ENCODE results near the gene PIF1.
"Not testable (repeated sequence)": the region's sequence is repeated elsewhere in the genome, so short reads cannot be mapped to it uniquely, and the experiment has no call there.

PIF1 gene

DNA sequence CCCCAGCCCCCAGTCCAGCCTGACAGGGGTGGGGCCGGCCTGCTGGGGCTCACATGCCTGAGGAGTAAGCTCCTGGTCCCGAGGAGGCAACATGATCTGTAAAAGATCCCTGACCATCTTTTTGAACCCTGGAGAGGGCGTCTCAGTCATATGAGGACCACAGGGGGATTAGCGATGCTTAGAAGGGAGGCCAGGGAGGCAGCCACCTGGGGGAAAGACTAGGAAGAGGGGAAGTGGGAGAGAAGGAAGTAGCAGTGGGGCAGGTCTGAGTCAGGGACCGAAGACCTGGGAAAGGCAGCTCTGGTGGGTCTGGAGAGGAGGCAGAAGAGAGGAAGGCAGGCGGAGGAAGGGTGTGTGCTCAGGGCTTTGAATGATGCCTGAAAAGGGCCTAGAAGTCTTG is 18.9 kb downstream of the PIF1 start:
- peaks cover 8% of the 10 kb centered on the region for H3K4me1 ChIP-seq (ENCODE audit: control insufficient read depth, low read length)
- no peaks in the 10 kb centered on the region for H3K9me3 ChIP-seq (ENCODE audit: control insufficient read depth, insufficient read depth, low read length)
- H3K4me3 ChIP-seq (ENCODE audit: low read length), result no peak overlapping the region
- TF ChIP-seq, protein P1, sequence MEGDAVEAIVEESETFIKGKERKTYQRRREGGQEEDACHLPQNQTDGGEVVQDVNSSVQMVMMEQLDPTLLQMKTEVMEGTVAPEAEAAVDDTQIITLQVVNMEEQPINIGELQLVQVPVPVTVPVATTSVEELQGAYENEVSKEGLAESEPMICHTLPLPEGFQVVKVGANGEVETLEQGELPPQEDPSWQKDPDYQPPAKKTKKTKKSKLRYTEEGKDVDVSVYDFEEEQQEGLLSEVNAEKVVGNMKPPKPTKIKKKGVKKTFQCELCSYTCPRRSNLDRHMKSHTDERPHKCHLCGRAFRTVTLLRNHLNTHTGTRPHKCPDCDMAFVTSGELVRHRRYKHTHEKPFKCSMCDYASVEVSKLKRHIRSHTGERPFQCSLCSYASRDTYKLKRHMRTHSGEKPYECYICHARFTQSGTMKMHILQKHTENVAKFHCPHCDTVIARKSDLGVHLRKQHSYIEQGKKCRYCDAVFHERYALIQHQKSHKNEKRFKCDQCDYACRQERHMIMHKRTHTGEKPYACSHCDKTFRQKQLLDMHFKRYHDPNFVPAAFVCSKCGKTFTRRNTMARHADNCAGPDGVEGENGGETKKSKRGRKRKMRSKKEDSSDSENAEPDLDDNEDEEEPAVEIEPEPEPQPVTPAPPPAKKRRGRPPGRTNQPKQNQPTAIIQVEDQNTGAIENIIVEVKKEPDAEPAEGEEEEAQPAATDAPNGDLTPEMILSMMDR (IDR thresholded peaks at IDR 0.05; ENCODE audit: low read depth, low read length, poor library complexity, severe bottlenecking), result no peak
- TF ChIP-seq EZH2phosphoT487 (IDR thresholded peaks at IDR 0.05; ENCODE audit: borderline replicate concordance, low read length), result no peak
- no peaks in the 10 kb centered on the region for H4K20me1 ChIP-seq (ENCODE audit: control insufficient read depth, insufficient read depth, low read depth, low read length)
- H3K4me2 ChIP-seq (ENCODE audit: low read length), result no peak overlapping the region
- H3F3A ChIP-seq (ENCODE audit: control insufficient read depth, insufficient read depth), result no peaks in the 10 kb centered on the region
- H3K9me2 ChIP-seq (replicated peaks; ENCODE audit: control insufficient read depth, low read length), result no peaks in the 10 kb centered on the region
- H3K79me2 ChIP-seq (ENCODE audit: control insufficient read depth, low read length), result no peaks in the 10 kb centered on the region
- H3K36me3 ChIP-seq (ENCODE audit: control insufficient read depth, low read length), result no peaks in the 10 kb centered on the region
- peaks cover 6% of the 10 kb centered on the region; the same call in 1 of the 2 replicates for H3K27me3 ChIP-seq (ENCODE audit: control insufficient read depth, low read length)
- no peak overlapping the region for H3K27ac ChIP-seq (ENCODE audit: low read depth, low read length)

DNA sequence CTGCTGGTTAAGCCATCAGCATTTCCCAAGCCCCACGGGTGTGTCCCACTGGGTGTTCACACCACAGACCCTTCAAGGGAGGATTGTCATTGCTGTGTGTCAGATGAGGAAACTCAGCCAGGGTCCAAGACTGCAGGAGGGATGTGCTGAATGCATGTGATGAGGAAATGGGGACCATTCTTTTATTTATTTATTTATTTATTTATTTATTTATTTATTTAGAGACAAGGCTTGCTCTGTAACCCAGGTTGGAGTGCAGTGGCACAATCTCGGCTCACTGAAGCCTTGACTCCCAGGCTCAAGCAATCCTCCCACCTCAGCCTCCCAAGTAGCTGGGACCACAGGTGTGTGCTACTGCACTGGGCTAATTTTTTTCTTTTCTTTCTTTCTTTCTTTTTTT is 20.8 kb downstream of the PIF1 start:
- Histone ChIP-seq H3F3A (ENCODE audit: control insufficient read depth, insufficient read depth) (no peaks in the 10 kb centered on the region), H3K9me2 (replicated peaks; ENCODE audit: control insufficient read depth, low read length) (no peaks in the 10 kb centered on the region), H4K20me1 (ENCODE audit: control insufficient read depth, insufficient read depth, low read depth, low read length) (no peaks in the 10 kb centered on the region), H3K4me2 (ENCODE audit: low read length) (no peak overlapping the region), H3K4me3 (ENCODE audit: low read length) (no peak overlapping the region), H3K79me2 (ENCODE audit: control insufficient read depth, low read length) (no peaks in the 10 kb centered on the region), H3K27ac (ENCODE audit: low read depth, low read length) (no peak overlapping the region), H3K36me3 (ENCODE audit: control insufficient read depth, low read length) (no peaks in the 10 kb centered on the region), H3K27me3 (ENCODE audit: control insufficient read depth, low read length) (no peaks in the 10 kb centered on the region; the same call in 1 of the 2 replicates), H3K9me3 (ENCODE audit: control insufficient read depth, insufficient read depth, low read length) (no peaks in the 10 kb centered on the region), H3K4me1 (ENCODE audit: control insufficient read depth, low read length) (peaks cover 8% of the 10 kb centered on the region)
- TF ChIP-seq EZH2phosphoT487 (IDR thresholded peaks at IDR 0.05; ENCODE audit: borderline replicate concordance, low read length), result no peak
- TF ChIP-seq, protein P1 (IDR thresholded peaks at IDR 0.05; ENCODE audit: low read depth, low read length, poor library complexity, severe bottlenecking), result no peak

DNA sequence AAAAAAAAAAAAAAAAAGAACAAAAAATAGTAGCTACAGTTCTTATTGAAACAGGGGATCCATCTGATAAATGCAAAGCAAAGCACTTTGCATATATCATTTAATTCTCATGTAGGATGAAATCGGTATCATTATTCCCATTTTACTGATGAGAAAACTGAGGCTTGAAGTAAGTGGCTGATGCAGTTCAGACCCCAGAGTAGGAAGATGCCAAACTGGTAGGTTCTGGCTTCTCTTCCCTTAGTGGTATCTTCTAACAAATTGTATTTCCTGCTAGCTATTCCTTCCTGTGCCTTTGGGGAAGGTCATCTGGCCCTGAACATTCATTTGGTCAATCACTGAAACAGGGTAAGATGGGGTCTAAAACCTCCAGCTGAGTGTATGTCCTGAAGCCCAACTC is 21.9 kb downstream of the PIF1 start:
- Histone ChIP-seq H3K4me3 (ENCODE audit: low read length) (no peak overlapping the region), H3K9me2 (replicated peaks; ENCODE audit: control insufficient read depth, low read length) (no peaks in the 10 kb centered on the region), H3K27me3 (ENCODE audit: control insufficient read depth, low read length) (no peaks in the 10 kb centered on the region; the same call in 1 of the 2 replicates), H3K27ac (ENCODE audit: low read depth, low read length) (no peak overlapping the region), H3K9me3 (ENCODE audit: control insufficient read depth, insufficient read depth, low read length) (no peaks in the 10 kb centered on the region), H3K4me1 (ENCODE audit: control insufficient read depth, low read length) (peaks cover 8% of the 10 kb centered on the region), H3K4me2 (ENCODE audit: low read length) (no peak overlapping the region), H3K79me2 (ENCODE audit: control insufficient read depth, low read length) (no peaks in the 10 kb centered on the region), H3K36me3 (ENCODE audit: control insufficient read depth, low read length) (no peaks in the 10 kb centered on the region), H3F3A (ENCODE audit: control insufficient read depth, insufficient read depth) (no peaks in the 10 kb centered on the region), H4K20me1 (ENCODE audit: control insufficient read depth, insufficient read depth, low read depth, low read length) (no peaks in the 10 kb centered on the region)
- TF ChIP-seq, protein P1 (IDR thresholded peaks at IDR 0.05; ENCODE audit: low read depth, low read length, poor library complexity, severe bottlenecking), result no peak

DNA sequence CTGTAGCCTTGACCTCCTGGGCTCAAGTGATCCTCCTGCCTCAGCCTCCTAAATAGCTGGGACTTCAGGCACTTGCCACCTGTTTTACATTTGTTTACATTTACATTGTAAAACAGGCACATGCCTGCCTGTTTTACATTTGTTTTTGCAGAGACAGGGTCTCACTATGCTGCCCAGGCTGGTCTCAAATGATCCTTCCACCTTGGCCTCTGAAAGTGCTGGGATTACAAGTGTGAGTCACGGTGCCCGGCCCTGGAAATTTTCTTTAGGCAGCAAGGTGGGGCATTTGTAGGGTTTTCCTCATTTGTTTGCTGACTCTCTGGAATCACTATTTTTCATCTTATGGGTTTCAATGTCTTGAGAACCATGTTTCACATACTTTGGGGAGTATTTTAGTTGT is 25.0 kb downstream of the PIF1 start:
- H3K27me3 ChIP-seq (ENCODE audit: control insufficient read depth, low read length), result no peaks in the 10 kb centered on the region
- no peaks in the 10 kb centered on the region for H3F3A ChIP-seq (ENCODE audit: control insufficient read depth, insufficient read depth)
- H4K20me1 ChIP-seq (ENCODE audit: control insufficient read depth, insufficient read depth, low read depth, low read length), result no peaks in the 10 kb centered on the region
- H3K9me2 ChIP-seq (replicated peaks; ENCODE audit: control insufficient read depth, low read length), result no peaks in the 10 kb centered on the region
- H3K9me3 ChIP-seq (ENCODE audit: control insufficient read depth, insufficient read depth, low read length), result no peaks in the 10 kb centered on the region
- H3K4me2 ChIP-seq (ENCODE audit: low read length), result no peak overlapping the region
- H3K36me3 ChIP-seq (ENCODE audit: control insufficient read depth, low read length), result no peaks in the 10 kb centered on the region
- H3K79me2 ChIP-seq (ENCODE audit: control insufficient read depth, low read length), result no peaks in the 10 kb centered on the region
- H3K27ac ChIP-seq (ENCODE audit: low read depth, low read length), result no peak overlapping the region
- H3K4me1 ChIP-seq (ENCODE audit: control insufficient read depth, low read length), result peaks cover 8% of the 10 kb centered on the region
- no peak for TF ChIP-seq EZH2phosphoT487 (IDR thresholded peaks at IDR 0.05; ENCODE audit: borderline replicate concordance, low read length)
- TF ChIP-seq, protein P1 (IDR thresholded peaks at IDR 0.05; ENCODE audit: low read depth, low read length, poor library complexity, severe bottlenecking), result no peak
- H3K4me3 ChIP-seq (ENCODE audit: low read length), result no peak overlapping the region

DNA sequence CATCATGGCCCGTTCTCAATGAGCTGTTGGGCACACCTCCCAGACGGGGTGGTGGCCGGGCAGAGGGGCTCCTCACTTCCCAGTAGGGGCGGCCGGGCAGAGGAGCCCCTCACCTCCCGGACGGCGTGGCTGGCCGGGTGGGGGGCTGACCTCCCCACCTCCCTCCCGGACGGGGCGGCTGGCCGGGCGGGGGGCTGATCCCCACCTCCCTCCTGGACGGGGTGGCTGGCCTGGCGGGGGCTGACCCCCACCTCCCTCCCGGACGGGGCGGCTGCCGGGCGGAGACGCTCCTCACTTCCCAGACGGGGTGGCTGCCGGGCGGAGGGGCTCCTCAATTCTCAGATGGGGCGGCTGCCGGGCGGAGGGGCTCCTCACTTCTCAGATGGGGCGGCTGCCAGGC is 26.5 kb downstream of the PIF1 start:
- H4K20me1 ChIP-seq (ENCODE audit: control insufficient read depth, insufficient read depth, low read depth, low read length); H3K79me2 ChIP-seq (ENCODE audit: control insufficient read depth, low read length); H3F3A ChIP-seq (ENCODE audit: control insufficient read depth, insufficient read depth); H3K27me3 ChIP-seq (ENCODE audit: control insufficient read depth, low read length); H3K27ac ChIP-seq (ENCODE audit: low read depth, low read length); H3K4me1 ChIP-seq (ENCODE audit: control insufficient read depth, low read length); H3K36me3 ChIP-seq (ENCODE audit: control insufficient read depth, low read length); H3K4me2 ChIP-seq (ENCODE audit: low read length); H3K9me3 ChIP-seq (ENCODE audit: control insufficient read depth, insufficient read depth, low read length); H3K4me3 ChIP-seq (ENCODE audit: low read length); H3K9me2 ChIP-seq (replicated peaks; ENCODE audit: control insufficient read depth, low read length): not testable (repeated sequence)
